ENCODE measurements around the gene NUMB.

NUMB gene

DNA sequence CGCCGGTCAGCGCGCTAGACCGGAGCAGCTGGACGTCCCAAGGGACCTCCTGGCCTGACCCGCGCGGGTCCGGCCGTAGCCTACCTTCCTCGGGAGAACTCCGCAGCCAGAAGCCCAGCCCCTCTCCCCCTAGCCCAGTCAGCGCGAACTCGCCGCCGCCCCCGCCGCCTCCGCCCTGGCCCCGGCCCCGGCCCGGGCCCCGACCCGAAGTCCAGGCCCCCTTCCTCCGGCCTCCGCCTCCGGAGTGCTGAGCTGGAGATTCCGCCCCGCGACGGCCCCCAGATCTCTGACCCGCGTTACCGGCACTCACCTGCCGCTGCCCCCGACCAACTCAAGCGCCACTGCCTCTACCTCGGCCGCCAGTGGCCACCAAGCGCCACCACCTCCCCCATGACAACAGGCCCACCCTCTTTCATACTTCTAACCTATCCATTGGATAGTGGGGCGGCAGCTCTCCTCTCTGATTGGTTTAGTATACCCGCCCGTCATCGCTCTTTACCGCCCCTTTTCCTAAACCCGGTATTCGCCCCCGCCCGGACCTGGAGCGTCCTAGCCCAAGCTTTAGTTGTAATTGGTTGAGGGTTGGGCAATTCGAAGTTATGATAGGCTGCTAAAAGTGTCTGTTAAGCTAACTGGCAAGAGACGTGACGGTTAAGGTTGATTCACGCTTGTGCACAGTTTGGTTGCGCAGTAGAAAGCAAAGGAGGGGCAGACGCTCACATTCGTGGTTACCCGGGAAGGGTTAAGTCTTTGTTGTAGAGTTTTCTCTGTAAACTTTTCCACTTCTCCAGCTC, at the start of gene NUMB:
Gene NUMB, minus strand, starts transcription at position 364 of the 794 bp plus-strand sequence. CDS start 102,795 bp downstream, outside the sequence.
- DNase-seq (ENCODE audit: low read depth in 3 of 3, low spot score in 1 of 3) = peak; percentile 80 to 93 (median 88)

DNA sequence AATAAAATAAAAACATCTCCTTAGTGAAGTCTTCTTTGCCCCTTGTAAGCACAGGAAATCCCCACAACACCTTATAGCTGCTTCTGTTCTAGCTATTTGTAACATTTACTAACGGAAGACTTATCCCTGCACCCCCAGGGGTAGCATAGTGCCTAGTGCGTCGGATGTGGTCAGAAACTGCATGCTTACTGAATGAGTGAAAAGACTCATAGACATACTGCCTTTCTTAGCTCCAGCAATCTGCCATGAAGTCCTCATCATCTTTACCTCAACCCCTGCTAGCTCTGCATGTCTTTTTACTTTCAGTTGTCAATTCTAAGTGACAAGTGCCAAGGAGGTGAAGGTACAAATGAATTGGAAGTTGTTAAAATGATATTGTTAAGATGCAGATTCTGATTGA, 45.3 kb upstream of the NUMB start:
- no peak for DNase-seq (ENCODE audit: low read depth in 3 of 3, low spot score in 1 of 3)

DNA sequence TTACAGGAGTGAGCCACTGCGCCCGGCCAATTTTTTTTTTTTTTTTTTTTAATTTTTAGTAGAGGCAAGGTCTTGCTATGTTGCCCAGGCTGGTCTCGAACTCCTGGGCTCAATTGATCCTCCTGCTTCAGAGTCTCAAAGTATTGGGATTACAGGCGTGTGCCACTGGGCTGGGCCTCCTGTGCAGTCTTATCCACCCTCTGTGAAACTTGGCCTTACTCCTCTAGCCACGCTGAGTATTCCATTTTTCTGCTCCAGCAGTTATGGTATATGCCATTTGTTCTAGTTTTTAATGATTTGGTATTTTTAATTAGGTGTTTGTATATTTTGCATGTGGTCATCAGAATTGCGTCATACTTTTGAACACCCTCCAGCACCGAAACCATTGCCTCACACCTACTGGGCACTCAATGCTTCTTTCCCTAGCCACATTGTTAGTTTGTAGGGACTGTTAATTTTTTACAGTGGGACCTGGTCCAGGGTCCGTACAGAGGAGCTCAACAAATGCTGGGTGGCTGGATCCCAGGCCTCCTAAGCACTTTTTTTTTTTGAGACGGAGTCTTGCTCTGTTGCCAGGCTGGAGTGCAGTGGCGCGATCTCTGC, 43.8 kb upstream of the NUMB start:
- no peak for DNase-seq (ENCODE audit: low read depth in 3 of 3, low spot score in 1 of 3)

DNA sequence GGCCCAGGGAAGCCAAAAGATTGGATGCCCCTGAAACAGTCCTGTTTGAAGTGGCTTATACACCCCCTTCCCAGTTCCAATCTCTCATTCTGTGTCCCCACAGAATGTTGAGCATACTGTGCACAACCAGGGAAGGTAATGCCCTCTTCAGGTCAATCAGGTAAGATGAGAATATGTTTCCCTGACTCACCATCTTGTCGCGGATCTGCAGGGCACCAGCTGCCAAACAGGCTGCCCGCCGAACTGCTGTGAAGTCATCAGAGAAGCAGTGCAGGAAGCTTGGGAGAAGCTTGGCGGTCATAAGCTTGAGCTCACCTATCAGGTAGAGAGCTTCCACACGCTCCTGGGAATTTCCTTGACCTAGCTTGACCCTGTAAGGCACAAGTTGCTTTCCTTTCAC, 42.0 kb upstream of the NUMB start:
- DNase-seq (ENCODE audit: low read depth in 3 of 3, low spot score in 1 of 3) = no peak

DNA sequence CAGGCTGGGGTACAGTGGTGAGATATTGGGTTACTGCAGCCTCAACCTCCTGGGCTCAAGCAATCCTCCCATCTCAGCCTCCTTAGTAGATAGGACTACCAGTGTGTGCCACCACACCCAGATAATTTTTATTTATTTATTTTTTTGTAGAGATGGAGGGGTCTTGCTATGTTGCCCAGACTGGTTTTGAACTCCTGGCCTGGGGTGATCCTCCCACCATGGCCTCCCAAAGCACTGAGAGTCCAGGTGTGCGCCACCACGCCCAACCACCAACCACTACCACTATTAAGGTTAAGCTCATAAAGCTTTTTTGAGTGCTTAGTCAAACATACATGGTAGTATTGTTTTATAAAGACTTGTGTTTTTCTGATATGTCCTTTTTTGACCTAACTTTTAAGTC, 36.2 kb upstream of the NUMB start:
- DNase-seq (ENCODE audit: low read depth in 3 of 3, low spot score in 1 of 3) = no peak

DNA sequence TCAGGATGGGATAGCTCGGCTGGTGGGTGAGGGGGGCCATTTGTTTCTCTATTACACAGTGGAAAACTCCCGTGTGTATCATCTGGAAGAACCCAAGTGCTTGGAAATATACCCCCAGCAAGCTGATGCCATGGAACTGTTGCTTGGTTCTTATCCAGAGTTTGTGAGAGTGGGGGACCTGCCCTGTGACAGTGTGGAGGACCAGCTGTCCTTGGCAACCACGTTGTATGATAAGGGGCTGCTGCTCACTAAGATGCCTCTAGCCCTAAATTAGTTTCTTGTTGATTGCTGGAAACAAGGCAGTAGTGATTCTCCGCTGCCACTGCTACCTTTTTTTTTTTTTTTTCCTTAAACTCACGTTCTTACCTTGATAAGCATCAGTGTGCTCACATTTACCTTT, 34.3 kb upstream of the NUMB start:
- no peak for DNase-seq (ENCODE audit: low read depth in 3 of 3, low spot score in 1 of 3)

DNA sequence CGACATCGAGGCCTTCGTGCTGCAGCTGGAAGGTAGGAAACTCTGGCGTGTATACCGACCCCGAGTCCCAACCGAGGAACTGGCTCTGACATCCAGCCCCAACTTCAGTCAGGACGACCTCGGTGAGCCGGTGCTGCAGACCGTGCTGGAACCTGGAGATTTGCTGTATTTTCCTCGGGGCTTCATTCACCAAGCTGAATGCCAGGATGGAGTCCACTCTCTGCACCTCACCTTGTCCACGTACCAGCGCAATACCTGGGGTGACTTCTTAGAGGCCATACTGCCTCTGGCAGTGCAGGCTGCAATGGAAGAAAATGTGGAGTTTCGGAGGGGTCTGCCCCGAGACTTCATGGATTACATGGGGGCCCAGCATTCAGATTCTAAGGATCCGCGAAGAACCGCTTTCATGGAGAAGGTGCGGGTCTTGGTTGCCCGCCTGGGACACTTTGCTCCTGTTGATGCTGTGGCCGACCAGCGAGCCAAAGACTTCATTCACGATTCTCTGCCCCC, 33.8 kb upstream of the NUMB start:
- no peak for DNase-seq (ENCODE audit: low read depth in 3 of 3, low spot score in 1 of 3)

DNA sequence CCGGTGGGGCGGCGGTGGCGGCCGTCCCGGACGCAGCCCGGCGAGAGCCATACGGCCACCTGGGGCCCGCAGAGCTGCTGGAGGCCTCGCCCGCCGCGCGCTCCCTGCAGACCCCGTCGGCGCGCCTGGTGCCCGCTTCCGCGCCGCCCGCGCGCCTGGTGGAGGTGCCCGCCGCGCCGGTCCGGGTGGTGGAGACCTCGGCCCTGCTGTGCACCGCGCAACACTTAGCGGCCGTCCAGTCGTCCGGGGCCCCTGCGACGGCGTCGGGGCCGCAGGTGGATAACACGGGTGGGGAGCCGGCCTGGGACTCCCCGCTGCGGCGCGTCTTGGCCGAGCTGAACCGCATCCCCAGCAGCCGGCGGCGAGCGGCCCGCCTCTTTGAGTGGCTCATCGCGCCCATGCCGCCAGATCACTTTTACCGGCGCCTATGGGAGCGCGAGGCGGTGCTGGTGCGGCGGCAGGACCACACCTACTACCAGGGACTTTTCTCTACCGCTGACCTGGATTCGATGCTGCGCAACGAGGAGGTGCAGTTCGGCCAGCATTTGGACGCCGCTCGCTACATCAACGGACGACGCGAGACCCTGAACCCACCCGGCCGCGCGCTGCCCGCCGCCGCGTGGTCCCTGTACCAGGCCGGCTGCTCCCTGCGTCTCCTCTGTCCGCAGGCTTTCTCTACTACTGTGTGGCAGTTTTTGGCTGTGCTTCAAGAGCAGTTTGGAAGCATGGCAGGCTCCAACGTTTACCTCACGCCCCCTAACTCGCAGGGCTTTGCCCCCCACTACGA, 33.1 kb upstream of the NUMB start:
- DNase-seq (ENCODE audit: low read depth in 3 of 3, low spot score in 1 of 3) = peak; percentile 36 to 53 (median 37)

DNA sequence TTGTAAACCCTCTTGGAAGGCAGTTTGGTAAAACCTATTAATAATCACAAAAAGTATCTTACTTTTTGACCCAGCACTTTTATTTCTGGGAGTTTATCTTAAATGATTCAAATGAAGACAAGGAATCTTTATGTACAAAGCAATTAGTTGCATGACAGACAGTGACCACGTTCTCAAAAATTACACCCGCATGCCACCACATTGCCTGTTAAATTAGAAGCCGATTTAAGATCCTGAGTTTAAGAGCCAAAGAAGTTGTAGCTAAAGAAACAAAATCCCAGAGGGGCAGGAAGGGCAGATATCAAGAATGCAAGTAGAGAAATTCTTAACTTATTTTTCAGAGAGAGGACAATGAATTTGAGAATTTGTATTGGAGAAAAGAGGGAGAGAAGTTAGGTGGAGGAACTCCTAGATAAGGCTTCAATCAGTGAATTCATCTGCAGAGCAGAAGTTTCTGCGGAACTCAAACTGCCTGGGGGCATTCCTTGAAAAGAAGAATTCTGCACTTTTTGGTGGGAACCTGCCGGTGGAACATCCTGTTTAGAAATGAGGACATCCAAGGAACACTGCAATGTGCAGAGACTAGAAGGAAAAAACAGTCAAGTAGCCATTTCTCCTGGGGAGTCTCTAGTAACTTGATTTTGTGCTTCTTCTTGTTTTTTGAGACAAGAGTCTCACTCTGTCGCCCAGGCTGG, 31.3 kb upstream of the NUMB start:
- no peak for DNase-seq (ENCODE audit: low read depth in 3 of 3, low spot score in 1 of 3)

DNA sequence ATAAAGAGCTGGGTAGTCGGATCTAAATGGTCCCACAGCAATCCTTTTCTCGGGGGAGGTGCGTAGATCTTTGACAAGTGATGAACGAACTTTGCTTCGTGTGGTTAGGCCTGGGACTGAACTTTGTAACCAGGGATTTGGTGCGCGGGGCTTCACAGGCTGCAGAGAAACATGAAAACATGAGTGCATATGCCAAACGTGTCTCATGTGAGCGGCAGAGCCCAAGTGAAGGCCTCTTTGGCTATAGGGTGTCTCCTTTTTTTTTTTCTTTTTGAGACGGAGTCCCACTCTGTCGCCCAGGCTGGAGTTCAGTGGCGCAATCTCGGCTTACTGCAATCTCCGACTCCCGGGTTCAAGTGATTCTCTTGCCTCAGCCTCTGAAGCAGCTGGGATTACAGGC, 20.3 kb upstream of the NUMB start:
- DNase-seq (ENCODE audit: low read depth in 3 of 3, low spot score in 1 of 3) = no peak

DNA sequence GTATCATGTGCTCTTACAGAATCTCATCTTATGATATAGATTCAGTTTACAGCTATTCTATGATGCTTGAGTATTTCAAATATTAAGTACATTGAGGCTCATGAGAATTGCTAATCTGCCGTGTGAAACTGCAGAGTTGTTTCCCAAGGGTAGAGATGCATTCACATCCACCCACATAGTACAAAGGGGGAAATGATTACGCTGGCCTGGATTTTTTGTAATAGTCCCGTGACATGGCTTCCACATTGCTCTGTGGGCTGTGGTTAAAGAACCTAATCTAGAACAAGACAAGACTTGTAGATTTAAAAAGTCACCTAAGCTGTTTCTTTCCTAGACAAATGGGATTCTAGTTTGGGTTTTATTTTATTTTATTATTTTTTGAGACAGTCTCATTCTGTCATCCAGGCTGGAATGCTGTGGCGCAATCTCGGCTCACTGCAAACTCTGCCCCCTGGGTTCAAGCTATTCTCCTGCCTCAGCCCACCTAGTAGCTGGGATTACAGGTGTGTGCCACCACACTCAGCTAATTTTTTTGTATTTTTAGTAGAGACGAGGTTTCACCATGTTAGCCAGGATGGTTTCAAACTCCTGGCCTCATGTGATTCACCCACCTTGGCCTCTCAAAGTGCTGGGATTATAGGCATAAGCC, 19.4 kb upstream of the NUMB start:
- DNase-seq (ENCODE audit: low read depth in 3 of 3, low spot score in 1 of 3) = no peak

DNA sequence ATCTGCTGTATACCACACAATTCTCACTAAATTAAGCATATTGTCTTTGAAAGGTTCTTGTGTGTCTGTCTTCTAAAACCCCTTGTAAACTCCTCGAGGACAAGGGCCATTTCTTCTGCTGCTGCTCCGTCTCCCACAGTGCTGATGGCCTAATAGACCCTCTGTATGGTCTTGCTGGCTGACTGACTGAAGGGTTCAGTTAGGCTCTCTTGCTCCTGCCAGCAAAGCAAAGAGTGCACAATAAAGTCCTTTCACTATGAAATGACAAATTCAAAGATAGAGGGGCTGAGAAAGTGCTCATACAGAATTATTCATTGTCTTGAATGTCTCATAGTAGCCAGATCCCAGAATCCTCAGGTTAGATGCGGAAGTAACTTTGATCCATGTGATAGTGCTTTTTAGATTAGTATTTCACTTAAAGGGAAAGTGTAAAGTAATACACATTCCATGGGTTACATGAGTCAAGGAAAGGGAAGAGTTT, 18.1 kb upstream of the NUMB start:
- DNase-seq (ENCODE audit: low read depth in 3 of 3, low spot score in 1 of 3) = no peak

DNA sequence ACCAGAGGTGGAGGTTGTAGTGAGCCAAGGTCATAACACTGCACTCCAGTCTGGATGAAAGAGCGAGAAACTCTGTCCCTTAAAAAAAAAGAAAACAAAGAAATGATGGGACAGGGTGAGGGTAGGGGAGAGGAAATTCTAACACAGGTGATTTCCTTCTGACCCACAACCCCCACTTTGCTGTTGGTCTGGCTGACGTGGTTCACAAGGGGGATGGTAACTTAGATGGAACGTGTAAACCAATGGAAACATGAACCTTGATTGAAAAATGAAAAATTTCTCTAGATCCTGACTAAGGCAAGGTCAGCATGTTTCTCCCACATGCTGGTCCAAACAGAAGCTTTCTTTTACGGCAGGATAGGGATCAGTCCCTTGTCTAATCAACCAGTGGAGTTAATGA, 16.6 kb upstream of the NUMB start:
- DNase-seq (ENCODE audit: low read depth in 3 of 3, low spot score in 1 of 3) = no peak

DNA sequence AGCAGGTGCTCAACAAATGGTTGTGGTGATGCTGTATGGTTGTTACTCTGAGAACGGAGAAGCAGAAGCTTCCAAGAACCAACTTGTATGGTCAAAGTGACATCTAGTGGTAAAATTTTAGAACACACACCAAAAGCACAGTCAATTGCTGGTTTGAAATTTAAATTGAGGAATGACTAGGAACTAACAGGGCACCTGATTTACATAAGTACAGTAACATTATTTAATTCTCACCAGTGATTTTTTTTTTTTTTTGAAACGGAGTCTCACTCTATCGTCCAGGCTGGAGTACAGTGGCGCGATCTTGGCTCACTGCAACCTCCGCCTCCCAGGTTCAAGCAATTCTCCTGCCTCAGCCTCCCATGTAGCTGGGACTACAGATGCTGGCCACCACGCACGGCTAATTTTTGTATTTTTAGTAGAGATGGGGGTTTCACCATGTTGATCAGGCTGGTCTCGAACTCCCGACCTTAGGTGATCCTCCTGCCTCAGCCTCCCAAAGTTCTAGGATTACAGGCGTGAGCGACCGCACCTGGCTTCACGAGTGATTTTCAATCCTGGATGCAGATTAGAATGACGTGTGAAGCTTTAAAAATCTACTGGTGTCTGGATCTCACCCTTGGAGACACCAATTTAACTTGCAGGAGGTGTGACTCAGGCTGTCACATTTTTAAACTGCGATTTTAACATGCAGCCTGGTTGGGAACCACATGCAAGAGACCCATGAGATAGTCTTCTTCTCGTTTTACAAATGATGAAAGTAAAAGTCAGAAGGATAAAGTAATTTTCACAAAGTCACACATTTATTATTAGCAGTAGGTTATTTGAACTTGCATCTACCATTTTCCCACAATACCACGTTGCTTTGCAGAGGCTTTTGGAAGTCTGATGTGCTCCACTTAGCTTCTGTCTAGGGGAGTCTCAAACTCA, 14.1 kb upstream of the NUMB start:
- no peak for DNase-seq (ENCODE audit: low read depth in 3 of 3, low spot score in 1 of 3)

DNA sequence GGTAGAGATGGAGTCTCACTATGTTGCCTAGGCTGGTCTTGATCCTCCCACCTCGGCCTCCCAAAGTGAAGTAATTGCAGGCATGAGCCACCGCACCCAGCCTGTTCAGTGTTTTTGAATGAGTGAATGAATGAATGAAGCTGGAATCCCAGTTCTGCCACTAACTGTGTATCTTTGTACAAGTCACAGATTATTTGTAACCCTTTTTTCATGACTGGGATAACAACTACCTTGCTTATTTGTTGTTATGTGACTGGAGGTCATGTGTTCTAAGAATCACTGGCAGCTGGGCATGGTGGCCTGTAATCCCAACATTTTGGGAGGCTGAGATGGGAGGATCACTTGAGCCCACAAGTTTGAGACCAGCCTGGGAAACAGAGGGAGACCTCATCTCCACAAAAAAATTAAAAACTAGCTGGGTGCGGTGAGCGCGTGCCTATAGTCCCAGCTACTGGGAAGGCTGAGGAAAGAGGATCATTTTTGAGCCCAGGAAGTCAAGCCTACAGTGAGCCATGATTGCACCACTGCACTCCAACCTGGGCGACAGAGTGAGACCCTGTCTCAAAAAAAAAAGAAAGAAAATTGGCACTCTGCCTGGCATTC, 13.3 kb upstream of the NUMB start:
- DNase-seq (ENCODE audit: low read depth in 3 of 3, low spot score in 1 of 3) = no peak

DNA sequence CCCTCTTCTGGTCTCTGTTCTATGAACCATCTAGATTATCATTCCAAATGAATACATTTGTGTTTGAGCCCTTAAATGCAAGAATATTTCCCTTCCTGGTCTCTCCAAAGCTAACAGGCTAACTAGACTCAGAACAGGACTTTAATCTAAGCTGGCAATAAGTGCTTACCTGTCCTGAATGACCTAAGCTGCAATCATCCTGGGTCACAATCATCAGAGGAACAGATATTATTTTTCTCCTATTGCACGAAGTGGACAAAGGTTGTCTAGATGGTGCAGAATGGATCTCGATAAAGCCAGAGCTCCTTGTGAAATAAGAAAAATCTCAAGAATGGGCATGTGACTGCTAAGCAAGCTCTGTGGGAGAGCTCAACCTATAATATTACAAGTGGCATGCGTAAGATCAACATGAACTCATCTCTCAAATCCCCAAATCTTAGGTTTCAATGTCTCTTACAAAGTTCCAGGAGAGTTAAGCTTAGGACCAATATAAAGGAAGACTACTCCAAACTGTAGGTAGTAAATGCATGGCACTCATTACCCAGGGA, 10.6 kb upstream of the NUMB start:
- DNase-seq (ENCODE audit: low read depth in 3 of 3, low spot score in 1 of 3) = no peak

DNA sequence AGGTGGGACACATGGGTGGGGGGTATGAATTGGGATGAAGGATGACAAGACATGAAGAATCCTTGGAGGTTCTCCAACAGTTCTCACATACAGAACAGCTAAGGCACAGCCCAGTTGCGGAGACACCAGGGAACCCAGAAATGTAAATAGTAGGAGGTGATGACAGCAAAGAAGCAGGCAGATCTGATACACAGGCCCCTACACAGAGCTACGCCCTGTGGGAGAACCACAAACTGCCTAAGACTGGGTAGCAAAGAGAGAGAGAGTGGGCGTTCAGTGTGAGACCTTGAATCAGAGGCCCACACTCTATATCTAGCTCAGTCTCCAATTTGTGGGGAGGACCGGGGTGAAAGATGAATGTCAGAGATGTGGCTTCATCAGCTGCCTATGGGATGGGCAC, 9.5 kb upstream of the NUMB start:
- peak in 1 of 3 donors; percentile 9 for DNase-seq (ENCODE audit: low read depth in 3 of 3, low spot score in 1 of 3)

DNA sequence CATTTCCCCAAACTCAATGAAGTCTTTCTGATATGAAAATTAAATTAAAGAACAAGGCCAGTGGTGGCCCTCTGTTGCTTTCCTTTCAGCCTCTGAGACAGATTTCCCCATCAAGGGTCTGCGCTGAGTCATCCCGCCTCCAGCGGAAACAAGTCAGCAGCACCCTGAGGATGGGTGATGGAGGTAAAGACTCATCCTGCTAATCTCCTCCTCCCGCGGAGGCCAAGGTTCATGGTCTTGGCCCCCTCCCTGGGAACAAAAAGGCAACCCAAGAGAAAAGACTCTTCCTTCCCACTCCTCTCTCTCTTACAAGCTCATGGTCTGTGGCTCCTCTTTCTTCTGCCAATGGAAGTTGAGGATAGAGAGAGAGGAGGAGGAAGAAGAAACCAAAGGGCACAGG, 9.0 kb upstream of the NUMB start:
- peak in 1 of 3 donors; percentile 46 for DNase-seq (ENCODE audit: low read depth in 3 of 3, low spot score in 1 of 3)

DNA sequence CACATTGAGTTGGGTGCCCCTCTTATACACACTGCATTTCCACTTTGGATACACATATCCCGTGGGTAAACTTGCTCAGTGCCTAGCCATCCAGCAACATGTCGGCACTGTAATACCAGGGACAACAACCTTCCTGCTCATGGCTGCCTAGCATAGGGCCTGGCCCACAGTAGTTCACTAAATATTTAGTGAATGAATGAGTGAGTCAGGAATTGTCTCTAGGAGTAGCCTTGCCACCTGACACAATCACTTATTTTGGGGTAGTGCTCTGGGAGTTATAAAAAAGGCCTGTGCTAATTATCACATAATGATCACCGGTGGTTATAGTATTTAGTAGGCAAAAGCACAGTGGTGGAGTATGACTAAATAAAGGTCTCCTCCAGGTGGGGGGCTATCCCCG, 8.5 kb upstream of the NUMB start:
- DNase-seq (ENCODE audit: low read depth in 3 of 3, low spot score in 1 of 3) = no peak

All from stimulated activated CD4-positive, alpha-beta T cell treated with anti-CD3 and anti-CD28 coated beads, TNF-alpha, amount 100 ng/mL, for 1 hour (primary cell).